OCI-LY1 (cell line): ENCODE measurements around the gene MTHFD1L.

Source experiments
- CTCF ChIP-seq: fragments of 200-600 bp; sonication (generic), shearing (Covaris generic); IDR thresholded peaks from 2 replicates; pipeline ENCODE4 v1.5.1; 2017; ENCODE audit warnings: mild to moderate bottlenecking, antibody characterized with exemption, low read length, moderate library complexity, mixed read lengths
- EZH2 ChIP-seq: fragments of 200-600 bp; sonication (generic), shearing (Covaris generic); IDR thresholded peaks from 2 replicates; pipeline ENCODE4 v1.8.0; 2017; ENCODE audit warnings: borderline replicate concordance, mixed run types, mild to moderate bottlenecking, antibody characterized with exemption, low read length, moderate library complexity, mixed read lengths

GRCh38 chr6:151101816-151102694 lies 236.6 kb downstream of the MTHFD1L start:
- TF ChIP-seq CTCF (no peak), EZH2 (no peak)
